ENCODE measurements around the gene GALNS. TPM values are rescaled to one million over a fixed set of nuclear protein-coding genes. Genes with fewer than 3 reads are reported as not detected.

GALNS gene
- total RNA-seq, 2 donors from 2014 or later, result 37.2 to 38.6 TPM

GRCh38 chr16:88853325-88853941 lies 3.3 kb downstream of the GALNS start:
- DNase-seq (no peak), ATAC-seq (no peak)
- Mint-ChIP-seq H3K36me3 (ENCODE audit: low read depth) (peaks cover 5% of the 10 kb centered on the region), H3K4me3 (no peak overlapping the region), H3K4me1 (peaks cover 20% of the 10 kb centered on the region), H3K27me3 (no peaks in the 10 kb centered on the region), H3K27ac (peak overlapping the region; percentile 21)
- H3K9me3 ChIP-seq (ENCODE audit: control insufficient read depth, low read length, poor library complexity, severe bottlenecking), result no peaks in the 10 kb centered on the region

- Mint-ChIP-seq H3K4me1 (peaks cover 10% of the 10 kb centered on the region), H3K27ac (peak overlapping the region; percentile 41), H3K4me3 (no peak overlapping the region), H3K36me3 (ENCODE audit: low read depth) (no peaks in the 10 kb centered on the region), H3K27me3 (no peaks in the 10 kb centered on the region)
- DNase-seq, result no peak
- H3K9me3 ChIP-seq (ENCODE audit: control insufficient read depth, low read length, poor library complexity, severe bottlenecking), result no peaks in the 10 kb centered on the region
- ATAC-seq, result no peak
Measured at GRCh38 chr16:88851616-88852015, 5.1 kb downstream of the GALNS start.

GRCh38 chr16:88850531-88851199 lies 6.1 kb downstream of the GALNS start:
- Mint-ChIP-seq H3K27ac (no peak overlapping the region), H3K4me1 (peaks cover 10% of the 10 kb centered on the region), H3K4me3 (no peak overlapping the region), H3K27me3 (no peaks in the 10 kb centered on the region), H3K36me3 (ENCODE audit: low read depth) (no peaks in the 10 kb centered on the region)
- DNase-seq (no peak), ATAC-seq (no peak)
- H3K9me3 ChIP-seq (ENCODE audit: control insufficient read depth, low read length, poor library complexity, severe bottlenecking), result no peaks in the 10 kb centered on the region

- peaks cover 4% of the 10 kb centered on the region for H3K4me1 Mint-ChIP-seq
- no peak overlapping the region for H3K4me3 Mint-ChIP-seq
- DNase-seq, result no peak
- H3K27me3 Mint-ChIP-seq, result no peaks in the 10 kb centered on the region
- H3K27ac Mint-ChIP-seq, result no peak overlapping the region
- ATAC-seq, result no peak
- H3K9me3 ChIP-seq (ENCODE audit: control insufficient read depth, low read length, poor library complexity, severe bottlenecking), result no peaks in the 10 kb centered on the region
- H3K36me3 Mint-ChIP-seq (ENCODE audit: low read depth), result no peaks in the 10 kb centered on the region
Measured at GRCh38 chr16:88848557-88848956, 8.2 kb downstream of the GALNS start.

- no peak overlapping the region for H3K4me3 Mint-ChIP-seq
- H3K27me3 Mint-ChIP-seq, result no peaks in the 10 kb centered on the region
- H3K36me3 Mint-ChIP-seq (ENCODE audit: low read depth), result no peaks in the 10 kb centered on the region
- H3K4me1 Mint-ChIP-seq, result peaks cover 4% of the 10 kb centered on the region
- H3K27ac Mint-ChIP-seq, result no peak overlapping the region
- no peak for ATAC-seq
- H3K9me3 ChIP-seq (ENCODE audit: control insufficient read depth, low read length, poor library complexity, severe bottlenecking), result no peaks in the 10 kb centered on the region
- no peak for DNase-seq
Measured at GRCh38 chr16:88847654-88848053, 9.1 kb downstream of the GALNS start.

- ATAC-seq (no peak), DNase-seq (no peak)
- Mint-ChIP-seq H3K27me3 (no peaks in the 10 kb centered on the region), H3K27ac (no peak overlapping the region), H3K4me3 (no peak overlapping the region), H3K4me1 (peaks cover 2% of the 10 kb centered on the region), H3K36me3 (ENCODE audit: low read depth) (no peaks in the 10 kb centered on the region)
- H3K9me3 ChIP-seq (ENCODE audit: control insufficient read depth, low read length, poor library complexity, severe bottlenecking), result no peaks in the 10 kb centered on the region
Measured at GRCh38 chr16:88846088-88846487, 10.7 kb downstream of the GALNS start.

- ATAC-seq (no peak), DNase-seq (no peak)
- Mint-ChIP-seq H3K36me3 (ENCODE audit: low read depth) (no peaks in the 10 kb centered on the region), H3K4me1 (peaks cover 2% of the 10 kb centered on the region), H3K4me3 (no peak overlapping the region), H3K27ac (no peak overlapping the region), H3K27me3 (no peaks in the 10 kb centered on the region)
- H3K9me3 ChIP-seq (ENCODE audit: control insufficient read depth, low read length, poor library complexity, severe bottlenecking), result no peaks in the 10 kb centered on the region
Measured at GRCh38 chr16:88844419-88845036, 12.2 kb downstream of the GALNS start.

- no peaks in the 10 kb centered on the region for H3K9me3 ChIP-seq (ENCODE audit: control insufficient read depth, low read length, poor library complexity, severe bottlenecking)
- no peaks in the 10 kb centered on the region for H3K27me3 Mint-ChIP-seq
- DNase-seq (no peak), ATAC-seq (no peak)
- H3K4me1 Mint-ChIP-seq, result peaks cover 2% of the 10 kb centered on the region
- no peaks in the 10 kb centered on the region for H3K36me3 Mint-ChIP-seq (ENCODE audit: low read depth)
- no peak overlapping the region for H3K27ac Mint-ChIP-seq
- no peak overlapping the region for H3K4me3 Mint-ChIP-seq
Measured at GRCh38 chr16:88843256-88843655, 13.5 kb downstream of the GALNS start.

GRCh38 chr16:88842806-88843205 lies 13.9 kb downstream of the GALNS start:
- no peaks in the 10 kb centered on the region for H3K9me3 ChIP-seq (ENCODE audit: control insufficient read depth, low read length, poor library complexity, severe bottlenecking)
- Mint-ChIP-seq H3K4me3 (no peak overlapping the region), H3K36me3 (ENCODE audit: low read depth) (no peaks in the 10 kb centered on the region), H3K4me1 (peaks cover 2% of the 10 kb centered on the region), H3K27me3 (no peaks in the 10 kb centered on the region), H3K27ac (no peak overlapping the region)
- DNase-seq (no peak), ATAC-seq (no peak)

GRCh38 chr16:88842308-88842756 lies 14.4 kb downstream of the GALNS start:
- no peaks in the 10 kb centered on the region for H3K36me3 Mint-ChIP-seq (ENCODE audit: low read depth)
- H3K4me3 Mint-ChIP-seq, result no peak overlapping the region
- H3K27ac Mint-ChIP-seq, result no peak overlapping the region
- no peaks in the 10 kb centered on the region for H3K9me3 ChIP-seq (ENCODE audit: control insufficient read depth, low read length, poor library complexity, severe bottlenecking)
- peaks cover 2% of the 10 kb centered on the region for H3K4me1 Mint-ChIP-seq
- ATAC-seq (no peak), DNase-seq (no peak)
- H3K27me3 Mint-ChIP-seq, result no peaks in the 10 kb centered on the region

- H3K27me3 Mint-ChIP-seq, result no peaks in the 10 kb centered on the region
- H3K4me3 Mint-ChIP-seq, result no peak overlapping the region
- ATAC-seq, result no peak
- H3K9me3 ChIP-seq (ENCODE audit: control insufficient read depth, low read length, poor library complexity, severe bottlenecking), result no peaks in the 10 kb centered on the region
- H3K4me1 Mint-ChIP-seq, result peaks cover 2% of the 10 kb centered on the region
- no peaks in the 10 kb centered on the region for H3K36me3 Mint-ChIP-seq (ENCODE audit: low read depth)
- DNase-seq, result no peak
- no peak overlapping the region for H3K27ac Mint-ChIP-seq
Measured at GRCh38 chr16:88841521-88842307, 15.0 kb downstream of the GALNS start.

GRCh38 chr16:88840600-88841215 lies 16.0 kb downstream of the GALNS start:
- ATAC-seq, result no peak
- Mint-ChIP-seq H3K4me1 (peaks cover 2% of the 10 kb centered on the region), H3K27me3 (no peaks in the 10 kb centered on the region)

More at GRCh38 chr16:88840600-88841215, 16.0 kb downstream of the GALNS start:
- Mint-ChIP-seq H3K36me3 (ENCODE audit: low read depth) (no peaks in the 10 kb centered on the region), H3K4me3 (no peak overlapping the region), H3K27ac (no peak overlapping the region)
- DNase-seq, result no peak
- no peaks in the 10 kb centered on the region for H3K9me3 ChIP-seq (ENCODE audit: control insufficient read depth, low read length, poor library complexity, severe bottlenecking)

Measured in T-helper 17 cell (primary cell).